Right lobe of liver (tissue), 6 donors: ENCODE measurements around the gene ZNF814. TPM values are rescaled to one million over a fixed set of nuclear protein-coding genes. Genes with fewer than 3 reads are reported as not detected.
"Not testable (repeated sequence)": the region's sequence is repeated elsewhere in the genome, so short reads cannot be mapped to it uniquely, and the experiment has no call there.

Source experiments
- ATAC-seq, 4 donors: fragments of 200-7000 bp; cut with Tn5 transposase; one replicate each; pipeline ENCODE4 v1.9.1; 2020; ENCODE audit warnings: mild to moderate bottlenecking in 4 of 4, moderate library complexity in 4 of 4
- DNase-seq, 3 donors: peaks; one replicate each; pipeline ENCODE4 v3.0.0-alpha.2; 2020
- H3K27ac ChIP-seq, 3 donors: fragments of 200-600 bp; one replicate each; pipeline ENCODE4 v1.8.0; 2022
- H3K27me3 ChIP-seq, 2 donors: fragments of 200-600 bp; one replicate each; pipeline ENCODE4 v1.8.0; 2022
- H3K36me3 ChIP-seq, 4 donors: fragments of 200-600 bp; sonication (generic) in 1 of 4; one replicate each; pipeline versions ENCODE4 v1.5.1 to v1.8.0; 2017 to 2022; ENCODE audit warnings: control low read depth in 1 of 4
- H3K4me1 ChIP-seq, 4 donors: fragments of 200-600 bp; sonication (generic) in 1 of 4; one replicate each; pipeline versions ENCODE4 v1.5.1 to v1.8.0; 2017 to 2022; ENCODE audit warnings: control low read depth in 1 of 4
- H3K4me3 ChIP-seq, 3 donors: fragments of 200-600 bp; one replicate each; pipeline ENCODE4 v1.8.0; 2022
- H3K9me3 ChIP-seq, 4 donors: fragments of 200-600 bp; sonication (generic) in 1 of 4; one replicate each; pipeline versions ENCODE4 v1.5.1 to v1.8.0; 2017 to 2022; ENCODE audit warnings: control low read depth in 1 of 4
- POLR2A ChIP-seq: fragments of 450-650 bp; IDR thresholded peaks from one replicate; pipeline ENCODE4 v1.6.1; 2017; ENCODE audit warnings: antibody characterized with exemption, mild to moderate bottlenecking
- WGBS: methylation state at CpG from one replicate; pipeline ENCODE4 v1.1.6; 2018; ENCODE audit warnings: low coverage, low lambda C conversion rate; ENCODE audit not compliant: insufficient coverage; ENCODE audit errors: missing lambda C conversion rate; 5-methylcytosine and 5-hydroxymethylcytosine counted together
- intact Hi-C, 2 donors: fragments of 100-400 bp; cut with DNase I; formaldehyde crosslinking; loops; one replicate each; pipeline versions ENCODE4 v1.11.2 to v1.14.1; 2022
- total RNA-seq, 6 experiments: library from RNA; depleted of rRNA in 2 of 6; stranded (reverse); fragments of >200 nt in 2 of 6; fragmentation: NEBNext Ultra II Directional in 3 of 6; extraction: Animal tissue kit (Norgen Biotek cat#: 25700) in 3 of 6; gene quantifications; one replicate each; pipeline versions ENCODE4 v1.1.0 to v1.2.4, GENCODE V29; 2016 to 2023
- TF ChIP-seq, protein P1 (sequence below), 4 donors: fragments of 200-600 bp in 3 of 4; fragments of 450-650 bp in 1 of 4; IDR thresholded peaks; one replicate each; pipeline versions ENCODE4 v1.5.1 to v1.8.0; 2016 to 2022; ENCODE audit warnings: antibody characterized with exemption in 4 of 4, mild to moderate bottlenecking in 2 of 4
- donor health status: DM: no; HTN: yes; CAD: no.
- donor health status: DM: no; HTN: no; CAD: no.
- donor health status: DM: no; HTN: no; CAD: no.
- donor health status: DM: no; HTN: yes; CAD: no.
- donor health status: DM: no; HTN: yes; CAD: no.

Gene ZNF814
- total RNA-seq, 6 experiments from 2014 or later, result 5.1 to 11.7 (median 8.7) TPM

DNA sequence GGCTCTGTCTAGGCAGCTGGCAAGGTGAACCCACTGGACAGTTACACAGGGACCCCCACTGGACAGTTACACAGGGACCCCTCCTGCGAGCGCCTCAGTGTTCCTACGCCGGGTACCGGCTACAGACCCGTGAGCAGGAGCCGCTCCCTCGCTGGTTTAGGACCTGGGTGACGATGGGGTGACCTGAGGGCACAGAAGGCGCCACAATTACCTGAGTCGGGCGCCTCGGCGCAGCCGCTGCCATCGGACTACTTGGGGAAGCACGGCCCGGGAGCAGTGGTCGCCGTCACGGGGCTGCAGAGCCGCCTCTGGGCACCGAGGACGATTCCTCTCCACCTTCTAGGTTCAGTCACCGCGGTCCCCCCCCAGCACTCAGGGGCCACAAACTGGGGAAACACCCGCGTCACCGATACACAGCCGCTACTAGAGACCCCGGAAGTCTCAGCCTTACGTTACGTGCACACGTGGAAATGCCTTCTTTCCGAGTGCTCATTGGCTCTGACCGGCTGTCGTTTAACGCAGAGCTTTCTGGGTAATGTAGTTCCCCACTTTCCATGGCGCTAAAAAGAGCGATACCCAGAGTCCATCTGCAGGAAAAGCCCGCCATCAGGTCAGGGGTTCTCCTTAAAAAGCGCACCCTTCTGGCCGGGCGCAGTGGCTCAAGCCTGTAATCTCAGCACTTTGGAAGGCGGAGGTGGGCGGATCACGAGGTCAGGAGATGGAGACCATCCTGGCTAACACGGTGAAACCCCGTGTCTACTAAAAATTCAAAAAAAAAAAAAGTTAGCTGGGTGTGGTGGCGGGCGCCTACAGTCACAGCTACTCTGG lies 27.5 kb upstream of the ZNF814 start, which contains the start of gene ZNF417:
Gene ZNF417, minus strand, starts transcription at position 425 of the 828 bp plus-strand sequence. Its CDS starts 181 bp downstream, at position 244.
- H3K4me3 ChIP-seq, result peak within 1 kb of the TSS; percentile 78 to 97 (median 91)
- peak; percentile 50 for TF ChIP-seq POLR2A
- TF ChIP-seq, protein P1, sequence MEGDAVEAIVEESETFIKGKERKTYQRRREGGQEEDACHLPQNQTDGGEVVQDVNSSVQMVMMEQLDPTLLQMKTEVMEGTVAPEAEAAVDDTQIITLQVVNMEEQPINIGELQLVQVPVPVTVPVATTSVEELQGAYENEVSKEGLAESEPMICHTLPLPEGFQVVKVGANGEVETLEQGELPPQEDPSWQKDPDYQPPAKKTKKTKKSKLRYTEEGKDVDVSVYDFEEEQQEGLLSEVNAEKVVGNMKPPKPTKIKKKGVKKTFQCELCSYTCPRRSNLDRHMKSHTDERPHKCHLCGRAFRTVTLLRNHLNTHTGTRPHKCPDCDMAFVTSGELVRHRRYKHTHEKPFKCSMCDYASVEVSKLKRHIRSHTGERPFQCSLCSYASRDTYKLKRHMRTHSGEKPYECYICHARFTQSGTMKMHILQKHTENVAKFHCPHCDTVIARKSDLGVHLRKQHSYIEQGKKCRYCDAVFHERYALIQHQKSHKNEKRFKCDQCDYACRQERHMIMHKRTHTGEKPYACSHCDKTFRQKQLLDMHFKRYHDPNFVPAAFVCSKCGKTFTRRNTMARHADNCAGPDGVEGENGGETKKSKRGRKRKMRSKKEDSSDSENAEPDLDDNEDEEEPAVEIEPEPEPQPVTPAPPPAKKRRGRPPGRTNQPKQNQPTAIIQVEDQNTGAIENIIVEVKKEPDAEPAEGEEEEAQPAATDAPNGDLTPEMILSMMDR (IDR thresholded peaks at IDR 0.05), result peak; percentile 23 to 48 (median 32)
- DNase-seq (peak; percentile 79 to 90 (median 85)), ATAC-seq (peak; percentile 97 to 99 (median 98))
- H3K27me3 ChIP-seq, H3K36me3 ChIP-seq, H3K9me3 ChIP-seq, intact Hi-C loops: not testable (repeated sequence)
- peak within 1 kb of the TSS; percentile 50 to 53 (median 51) for H3K27ac ChIP-seq
- under 1% methylated on average over 27 of the region's 51 CpGs for WGBS
- H3K4me1 ChIP-seq, result peaks cover 0 to 25% (median 0%) of the 10 kb centered on the region in 4 donors

DNA sequence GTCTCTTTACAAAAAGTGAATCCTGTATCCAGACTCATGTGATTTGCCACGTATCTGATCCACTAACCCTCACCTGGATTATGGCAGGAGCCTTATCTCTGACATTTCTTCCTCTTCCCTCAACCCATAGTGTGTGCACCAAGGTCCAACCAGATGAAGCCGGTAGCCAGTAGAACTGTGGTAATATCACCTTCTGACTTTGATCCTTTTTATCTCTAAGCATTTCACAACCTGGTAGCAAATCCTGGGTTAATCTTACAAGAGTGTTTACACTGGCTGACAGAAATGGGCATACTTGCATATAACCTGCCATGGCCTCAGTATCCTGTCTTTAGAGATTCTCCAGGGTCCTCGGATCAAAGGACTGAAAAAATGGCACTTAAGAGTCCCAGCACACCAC lies 25.7 kb upstream of the ZNF814 start:
- H3K9me3 ChIP-seq, result no peaks in the 10 kb centered on the region
- DNase-seq (peak in 1 of 3 donors; percentile 53), ATAC-seq (peak in 3 of 4 donors; percentile 29 to 60 (median 32))
- peak overlapping the region in 1 of 3 donors; percentile 43 for H3K27ac ChIP-seq
- no peaks in the 10 kb centered on the region for H3K27me3 ChIP-seq
- TF ChIP-seq, protein P1 (IDR thresholded peaks at IDR 0.05), result no peak
- no peak for TF ChIP-seq POLR2A
- peak overlapping the region in 2 of 3 donors; percentile 6 to 91 for H3K4me3 ChIP-seq
- peaks cover 0 to 25% (median 0%) of the 10 kb centered on the region in 4 donors for H3K4me1 ChIP-seq
- 34% methylated on average over 3 of the region's 3 CpGs for WGBS
- intact Hi-C loops, result no loop called here
- H3K36me3 ChIP-seq, result peaks cover 0 to 13% (median 7%) of the 10 kb centered on the region in 4 donors

DNA sequence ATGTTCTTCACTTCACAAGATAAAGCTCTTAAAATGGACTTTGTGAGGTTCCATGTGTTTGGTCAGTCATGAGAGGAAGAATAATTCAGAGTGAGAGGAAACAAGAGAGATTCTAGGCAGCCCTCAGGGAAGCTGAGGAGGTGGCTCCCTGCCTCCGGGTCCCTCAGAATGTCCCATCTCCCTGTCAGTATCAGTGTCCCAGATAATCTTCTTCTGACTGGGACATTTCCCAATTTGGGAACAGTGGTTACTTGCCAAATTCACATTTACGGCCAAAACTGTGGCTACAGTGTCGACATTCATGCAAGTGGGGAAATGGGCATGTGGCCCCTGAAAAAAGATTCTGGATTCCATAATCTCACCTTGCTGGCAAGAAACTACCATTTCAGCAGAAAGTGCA lies 18.6 kb upstream of the ZNF814 start:
- H3K4me3 ChIP-seq, result no peak overlapping the region

DNA sequence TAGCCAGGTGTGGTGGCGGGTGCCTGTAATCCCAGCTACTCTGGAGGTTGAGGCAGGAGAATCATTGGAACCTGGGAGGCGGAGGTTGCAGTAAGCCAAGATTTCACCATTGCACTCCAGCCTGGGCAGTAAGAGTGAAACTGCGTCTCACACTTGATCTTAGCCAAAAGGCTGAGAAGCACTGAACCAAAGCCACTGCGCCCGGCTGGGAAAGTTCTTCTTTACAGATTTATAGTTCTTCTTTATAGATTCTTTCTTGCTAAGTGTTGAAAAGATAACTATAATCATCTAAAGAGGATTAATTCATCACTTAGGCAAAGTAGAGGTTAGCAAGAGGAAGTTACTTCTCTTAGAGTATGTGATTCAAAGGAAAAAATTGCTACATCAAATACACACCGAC lies 16.4 kb upstream of the ZNF814 start:
- no peak overlapping the region for H3K27ac ChIP-seq
- intact Hi-C loops, result loop anchor here in 1 of 2 donors (10.0 kb wide), 1 partner anchor 160 kb away; the partner anchor contains the start of gene ZNF776
- H3K9me3 ChIP-seq, result no peaks in the 10 kb centered on the region
- no peaks in the 10 kb centered on the region for H3K27me3 ChIP-seq
- no peak for TF ChIP-seq POLR2A
- TF ChIP-seq, protein P1 (IDR thresholded peaks at IDR 0.05), result no peak
- DNase-seq (no peak), ATAC-seq (no peak)
- peaks cover 0 to 31% (median 6%) of the 10 kb centered on the region in 4 donors for H3K4me1 ChIP-seq
- peaks cover 0 to 14% (median 6%) of the 10 kb centered on the region in 4 donors for H3K36me3 ChIP-seq
- H3K4me3 ChIP-seq, result no peak overlapping the region
- WGBS, result 87% methylated on average over 6 of the region's 6 CpGs

More for the DNA sequence above, 18.6 kb upstream of the ZNF814 start:
- Histone ChIP-seq H3K27me3 (no peaks in the 10 kb centered on the region), H3K4me1 (peaks cover 0 to 31% (median 6%) of the 10 kb centered on the region in 4 donors), H3K27ac (no peak overlapping the region), H3K9me3 (no peaks in the 10 kb centered on the region), H3K36me3 (peaks cover 0 to 21% (median 14%) of the 10 kb centered on the region in 4 donors)
- intact Hi-C loops, result loop anchor here in 1 of 2 donors (10.0 kb wide), 1 partner anchor 163 kb away; the partner anchor contains the start of gene ZNF776
- WGBS, result 34% methylated on average over 2 of the region's 3 CpGs
- ATAC-seq (no peak), DNase-seq (no peak)
- TF ChIP-seq, protein P1 (IDR thresholded peaks at IDR 0.05), result no peak
- no peak for TF ChIP-seq POLR2A
